Liver (tissue), 9 donors: ENCODE measurements around the gene PALB2. TPM values are rescaled to one million over a fixed set of nuclear protein-coding genes. Genes with fewer than 3 reads are reported as not detected.

Experiments
- DNase-seq: peaks from one replicate; pipeline ENCODE4 v3.0.0-alpha.2; 2017; ENCODE audit warnings: low spot score
- H3K27ac ChIP-seq, 2 donors: one replicate each; pipeline ENCODE4 v1.7.0; 2013; ENCODE audit warnings: inconsistent platforms in 2 of 2, low read length in 2 of 2, control low read depth in 1 of 2, low read depth in 1 of 2, mild to moderate bottlenecking in 1 of 2
- H3K27me3 ChIP-seq, 4 donors: one replicate each; pipeline versions ENCODE4 v1.6.1 to v1.7.0; 2013; ENCODE audit warnings: low read length in 3 of 4, inconsistent platforms in 1 of 4, mild to moderate bottlenecking in 1 of 4, moderate library complexity in 1 of 4; ENCODE audit not compliant: control insufficient read depth in 4 of 4, insufficient read depth in 4 of 4
- H3K36me3 ChIP-seq, 4 donors: one replicate each; pipeline versions ENCODE4 v1.6.1 to v1.7.0; 2013; ENCODE audit warnings: low read length in 3 of 4, mild to moderate bottlenecking in 3 of 4, low read depth in 1 of 4, moderate library complexity in 1 of 4; ENCODE audit not compliant: control insufficient read depth in 4 of 4, insufficient read depth in 3 of 4
- H3K4me1 ChIP-seq, 4 donors: one replicate each; pipeline versions ENCODE4 v1.6.1 to v1.7.0; 2013; ENCODE audit warnings: low read length in 3 of 4, mild to moderate bottlenecking in 3 of 4, moderate library complexity in 1 of 4; ENCODE audit not compliant: control insufficient read depth in 4 of 4, insufficient read depth in 4 of 4
- H3K4me3 ChIP-seq, 3 donors: one replicate each; pipeline versions ENCODE4 v1.6.1 to v1.7.0; 2013; ENCODE audit warnings: low read length in 3 of 3, control low read depth in 1 of 3, low read depth in 1 of 3, mild to moderate bottlenecking in 1 of 3
- H3K9ac ChIP-seq, 2 donors: one replicate each; pipeline ENCODE4 v1.7.0; 2013; ENCODE audit warnings: low read length in 2 of 2, mild to moderate bottlenecking in 2 of 2, moderate library complexity in 2 of 2, control low read depth in 1 of 2, low read depth in 1 of 2
- H3K9me3 ChIP-seq, 4 donors: one replicate each; pipeline versions ENCODE4 v1.6.1 to v1.7.0; 2013; ENCODE audit warnings: low read length in 3 of 4; ENCODE audit not compliant: control insufficient read depth in 4 of 4
- EGR1 ChIP-seq, 2 donors: IDR thresholded peaks; 2 replicates each; pipeline ENCODE4 v1.6.1; 2016 to 2018; ENCODE audit warnings: antibody characterized with exemption in 2 of 2, low read depth in 2 of 2
- FOXA1 ChIP-seq: IDR thresholded peaks from 2 replicates; pipeline ENCODE4 v1.6.1; 2016; ENCODE audit warnings: antibody characterized with exemption
- FOXA2 ChIP-seq: IDR thresholded peaks from 2 replicates; pipeline ENCODE4 v1.6.1; 2016; ENCODE audit warnings: antibody characterized with exemption
- GABPA ChIP-seq, 2 donors: IDR thresholded peaks in 1 of 2; conservative IDR thresholded peaks in 1 of 2; 2 replicates each; pipeline ENCODE4 v1.6.1; 2016; ENCODE audit warnings: antibody characterized with exemption in 2 of 2, mild to moderate bottlenecking in 1 of 2, moderate library complexity in 1 of 2
- HNF4A ChIP-seq, 2 donors: conservative IDR thresholded peaks; 2 replicates each; pipeline ENCODE4 v1.6.1; 2016; ENCODE audit warnings: antibody characterized with exemption in 2 of 2, mild to moderate bottlenecking in 2 of 2
- HNF4G ChIP-seq: IDR thresholded peaks from 2 replicates; pipeline ENCODE4 v1.6.1; 2016; ENCODE audit warnings: antibody characterized with exemption
- JUND ChIP-seq, 2 donors: IDR thresholded peaks; 2 replicates each; pipeline ENCODE4 v1.6.1; 2016; ENCODE audit warnings: antibody characterized with exemption in 2 of 2
- NR2F2 ChIP-seq: IDR thresholded peaks from 2 replicates; pipeline ENCODE4 v1.6.1; 2016; ENCODE audit warnings: antibody characterized with exemption
- RAD21 ChIP-seq, 2 donors: IDR thresholded peaks; 2 replicates each; pipeline ENCODE4 v1.6.1; 2016; ENCODE audit warnings: antibody characterized with exemption in 2 of 2, mild to moderate bottlenecking in 2 of 2
- RXRA ChIP-seq, 2 donors: IDR thresholded peaks; 2 replicates each; pipeline ENCODE4 v1.6.1; 2017 to 2018; ENCODE audit warnings: antibody characterized with exemption in 2 of 2, mild to moderate bottlenecking in 1 of 2
- SP1 ChIP-seq: IDR thresholded peaks from 2 replicates; pipeline ENCODE4 v1.6.1; 2018; ENCODE audit warnings: antibody characterized with exemption, mild to moderate bottlenecking
- TAF1 ChIP-seq: conservative IDR thresholded peaks from 2 replicates; pipeline ENCODE4 v1.6.1; 2016; ENCODE audit warnings: antibody characterized with exemption, mild to moderate bottlenecking
- YY1 ChIP-seq: IDR thresholded peaks from 2 replicates; pipeline ENCODE4 v1.6.1; 2016; ENCODE audit warnings: antibody characterized with exemption, mild to moderate bottlenecking
- WGBS: extraction: QIAGEN DNeasy Blood & Tissue Kit; methylation state at CpG from one replicate; pipeline ENCODE4 v1.1.7; 2013; 5-methylcytosine and 5-hydroxymethylcytosine counted together
- polyA plus RNA-seq, 2 donors: library from polyadenylated mRNA; stranded (reverse) in 1 of 2; unstranded in 1 of 2; fragments of 200-250 nt in 1 of 2; fragments of >200 nt in 1 of 2; fragmentation: Nextera tagmentation in 1 of 2; extraction: Ambion mirVana in 1 of 2; gene quantifications; one replicate each; pipeline versions ENCODE4 v1.2.1 to v1.2.3, GENCODE V29; 2013 to 2015
- total RNA-seq, 2 donors: library from RNA; depleted of rRNA; stranded (reverse); fragments of >200 nt; gene quantifications; one replicate each; pipeline ENCODE4 v1.2.3, GENCODE V29; 2014
- TF ChIP-seq, protein P1 (sequence below): IDR thresholded peaks from 2 replicates; pipeline ENCODE4 v1.6.1; 2016; ENCODE audit warnings: antibody characterized with exemption
- TF ChIP-seq, protein P2 (sequence below): IDR thresholded peaks from 2 replicates; pipeline ENCODE4 v1.6.1; 2016; ENCODE audit warnings: antibody characterized with exemption, mild to moderate bottlenecking
- TF ChIP-seq, protein P3 (sequence below): IDR thresholded peaks from 2 replicates; pipeline ENCODE4 v1.6.1; 2016; ENCODE audit warnings: antibody characterized with exemption
- TF ChIP-seq, protein P4 (sequence below): IDR thresholded peaks from 2 replicates; pipeline ENCODE4 v1.6.1; 2016; ENCODE audit warnings: antibody characterized with exemption
- TF ChIP-seq, protein P5 (sequence below): fragments of 150-350 bp; IDR thresholded peaks from 2 replicates; pipeline ENCODE4 v1.5.1; 2017; ENCODE audit warnings: improper control_type of control experiment, low read depth, low read length; ENCODE audit not compliant: missing input control
- donor health status: healthy.
- donor health status: healthy.
- donor health status: healthy.
- donor health status: healthy.
- donor health status: healthy.

Gene PALB2
- total and polyA plus RNA-seq, 4 donors: 4.1 to 7.6 (median 4.7) TPM

DNA sequence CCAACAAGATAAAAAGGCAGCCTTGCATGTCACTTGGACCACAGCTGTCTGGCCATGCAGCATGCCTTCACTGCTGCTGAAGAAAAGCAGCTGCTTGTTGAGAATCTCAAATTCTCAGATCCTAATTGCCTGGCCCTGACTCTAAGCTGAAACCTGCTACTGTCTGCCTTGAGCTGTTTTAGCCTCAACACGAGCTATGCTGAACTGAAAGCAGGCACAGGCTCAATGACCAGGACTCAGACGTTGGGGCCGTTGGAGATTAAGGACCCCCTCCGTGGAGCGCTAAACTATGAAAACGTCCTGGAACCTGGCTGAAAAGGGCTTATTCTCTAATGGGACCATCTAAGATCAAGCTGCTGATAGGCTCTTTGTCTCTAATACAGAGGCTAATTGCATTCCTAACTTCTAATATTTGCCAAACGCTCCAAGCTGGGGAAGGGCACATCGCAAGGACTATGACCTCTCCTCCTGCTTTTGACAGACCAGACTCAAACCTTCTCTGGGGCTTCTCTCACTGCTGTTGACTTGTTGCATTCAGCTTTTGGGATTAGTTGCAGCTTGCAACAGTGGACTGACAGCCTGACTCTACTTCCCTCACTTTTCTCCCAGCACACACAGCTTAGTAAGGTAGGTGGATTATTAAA, 33.0 kb upstream of the PALB2 start:
- TF ChIP-seq, protein P1, sequence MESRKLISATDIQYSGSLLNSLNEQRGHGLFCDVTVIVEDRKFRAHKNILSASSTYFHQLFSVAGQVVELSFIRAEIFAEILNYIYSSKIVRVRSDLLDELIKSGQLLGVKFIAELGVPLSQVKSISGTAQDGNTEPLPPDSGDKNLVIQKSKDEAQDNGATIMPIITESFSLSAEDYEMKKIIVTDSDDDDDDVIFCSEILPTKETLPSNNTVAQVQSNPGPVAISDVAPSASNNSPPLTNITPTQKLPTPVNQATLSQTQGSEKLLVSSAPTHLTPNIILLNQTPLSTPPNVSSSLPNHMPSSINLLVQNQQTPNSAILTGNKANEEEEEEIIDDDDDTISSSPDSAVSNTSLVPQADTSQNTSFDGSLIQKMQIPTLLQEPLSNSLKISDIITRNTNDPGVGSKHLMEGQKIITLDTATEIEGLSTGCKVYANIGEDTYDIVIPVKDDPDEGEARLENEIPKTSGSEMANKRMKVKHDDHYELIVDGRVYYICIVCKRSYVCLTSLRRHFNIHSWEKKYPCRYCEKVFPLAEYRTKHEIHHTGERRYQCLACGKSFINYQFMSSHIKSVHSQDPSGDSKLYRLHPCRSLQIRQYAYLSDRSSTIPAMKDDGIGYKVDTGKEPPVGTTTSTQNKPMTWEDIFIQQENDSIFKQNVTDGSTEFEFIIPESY: no peak
- TF ChIP-seq, protein P2, sequence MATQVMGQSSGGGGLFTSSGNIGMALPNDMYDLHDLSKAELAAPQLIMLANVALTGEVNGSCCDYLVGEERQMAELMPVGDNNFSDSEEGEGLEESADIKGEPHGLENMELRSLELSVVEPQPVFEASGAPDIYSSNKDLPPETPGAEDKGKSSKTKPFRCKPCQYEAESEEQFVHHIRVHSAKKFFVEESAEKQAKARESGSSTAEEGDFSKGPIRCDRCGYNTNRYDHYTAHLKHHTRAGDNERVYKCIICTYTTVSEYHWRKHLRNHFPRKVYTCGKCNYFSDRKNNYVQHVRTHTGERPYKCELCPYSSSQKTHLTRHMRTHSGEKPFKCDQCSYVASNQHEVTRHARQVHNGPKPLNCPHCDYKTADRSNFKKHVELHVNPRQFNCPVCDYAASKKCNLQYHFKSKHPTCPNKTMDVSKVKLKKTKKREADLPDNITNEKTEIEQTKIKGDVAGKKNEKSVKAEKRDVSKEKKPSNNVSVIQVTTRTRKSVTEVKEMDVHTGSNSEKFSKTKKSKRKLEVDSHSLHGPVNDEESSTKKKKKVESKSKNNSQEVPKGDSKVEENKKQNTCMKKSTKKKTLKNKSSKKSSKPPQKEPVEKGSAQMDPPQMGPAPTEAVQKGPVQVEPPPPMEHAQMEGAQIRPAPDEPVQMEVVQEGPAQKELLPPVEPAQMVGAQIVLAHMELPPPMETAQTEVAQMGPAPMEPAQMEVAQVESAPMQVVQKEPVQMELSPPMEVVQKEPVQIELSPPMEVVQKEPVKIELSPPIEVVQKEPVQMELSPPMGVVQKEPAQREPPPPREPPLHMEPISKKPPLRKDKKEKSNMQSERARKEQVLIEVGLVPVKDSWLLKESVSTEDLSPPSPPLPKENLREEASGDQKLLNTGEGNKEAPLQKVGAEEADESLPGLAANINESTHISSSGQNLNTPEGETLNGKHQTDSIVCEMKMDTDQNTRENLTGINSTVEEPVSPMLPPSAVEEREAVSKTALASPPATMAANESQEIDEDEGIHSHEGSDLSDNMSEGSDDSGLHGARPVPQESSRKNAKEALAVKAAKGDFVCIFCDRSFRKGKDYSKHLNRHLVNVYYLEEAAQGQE: no peak
- TF ChIP-seq SP1 (no peak), RAD21 (IDR thresholded peaks at IDR 0.05) (no peak), TAF1 (no peak), JUND (IDR thresholded peaks at IDR 0.05) (no peak), NR2F2 (no peak), FOXA2 (no peak), EGR1 (IDR thresholded peaks at IDR 0.05; ENCODE audit: low read depth in 2 of 2) (no peak), RXRA (IDR thresholded peaks at IDR 0.05) (no peak), HNF4A (conservative IDR thresholded peaks at IDR 0.05) (no peak), YY1 (no peak), GABPA (IDR thresholded peaks at IDR 0.05 in 1 of 2, conservative IDR thresholded peaks at IDR 0.05 in 1 of 2) (no peak), HNF4G (no peak), FOXA1 (no peak)
- TF ChIP-seq, protein P3, sequence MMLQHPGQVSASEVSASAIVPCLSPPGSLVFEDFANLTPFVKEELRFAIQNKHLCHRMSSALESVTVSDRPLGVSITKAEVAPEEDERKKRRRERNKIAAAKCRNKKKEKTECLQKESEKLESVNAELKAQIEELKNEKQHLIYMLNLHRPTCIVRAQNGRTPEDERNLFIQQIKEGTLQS: no peak
- TF ChIP-seq, protein P4, sequence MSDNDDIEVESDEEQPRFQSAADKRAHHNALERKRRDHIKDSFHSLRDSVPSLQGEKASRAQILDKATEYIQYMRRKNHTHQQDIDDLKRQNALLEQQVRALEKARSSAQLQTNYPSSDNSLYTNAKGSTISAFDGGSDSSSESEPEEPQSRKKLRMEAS: no peak
- TF ChIP-seq, protein P5, sequence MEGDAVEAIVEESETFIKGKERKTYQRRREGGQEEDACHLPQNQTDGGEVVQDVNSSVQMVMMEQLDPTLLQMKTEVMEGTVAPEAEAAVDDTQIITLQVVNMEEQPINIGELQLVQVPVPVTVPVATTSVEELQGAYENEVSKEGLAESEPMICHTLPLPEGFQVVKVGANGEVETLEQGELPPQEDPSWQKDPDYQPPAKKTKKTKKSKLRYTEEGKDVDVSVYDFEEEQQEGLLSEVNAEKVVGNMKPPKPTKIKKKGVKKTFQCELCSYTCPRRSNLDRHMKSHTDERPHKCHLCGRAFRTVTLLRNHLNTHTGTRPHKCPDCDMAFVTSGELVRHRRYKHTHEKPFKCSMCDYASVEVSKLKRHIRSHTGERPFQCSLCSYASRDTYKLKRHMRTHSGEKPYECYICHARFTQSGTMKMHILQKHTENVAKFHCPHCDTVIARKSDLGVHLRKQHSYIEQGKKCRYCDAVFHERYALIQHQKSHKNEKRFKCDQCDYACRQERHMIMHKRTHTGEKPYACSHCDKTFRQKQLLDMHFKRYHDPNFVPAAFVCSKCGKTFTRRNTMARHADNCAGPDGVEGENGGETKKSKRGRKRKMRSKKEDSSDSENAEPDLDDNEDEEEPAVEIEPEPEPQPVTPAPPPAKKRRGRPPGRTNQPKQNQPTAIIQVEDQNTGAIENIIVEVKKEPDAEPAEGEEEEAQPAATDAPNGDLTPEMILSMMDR: no peak
- no peak for DNase-seq
- no peak overlapping the region for H3K4me3 ChIP-seq
- H3K27me3 ChIP-seq: no peaks in the 10 kb centered on the region
- WGBS: 73% methylated on average over 8 of the region's 8 CpGs
- no peak overlapping the region for H3K9ac ChIP-seq
- H3K27ac ChIP-seq: no peak overlapping the region
- H3K36me3 ChIP-seq: peaks cover 3 to 23% (median 4%) of the 10 kb centered on the region in 4 donors
- H3K9me3 ChIP-seq: no peaks in the 10 kb centered on the region
- peaks cover 0 to 11% (median 10%) of the 10 kb centered on the region in 4 donors for H3K4me1 ChIP-seq
